Chondrocyte (in vitro differentiated cells): Measurements from ENCODE around the gene ZBTB5. TPM values are rescaled to one million over a fixed set of nuclear protein-coding genes. Genes with fewer than 3 reads are reported as not detected.

Experiments used
- DNase-seq: peaks from one replicate; pipeline ENCODE4 v3.0.0; 2021; ENCODE audit warnings: mixed read lengths, low spot score
- H3K27ac Mint-ChIP-seq: one replicate; pipeline ENCODE4 v1.8.0; 2021; ENCODE audit warnings: mild to moderate bottlenecking, moderate library complexity, mixed read lengths; ENCODE audit not compliant: unreplicated experiment
- H3K27me3 Mint-ChIP-seq: 2 replicates; pipeline ENCODE4 v1.8.0; 2021; ENCODE audit warnings: low read depth, mixed read lengths
- H3K36me3 Mint-ChIP-seq: 2 replicates; pipeline ENCODE4 v1.8.0; 2021; ENCODE audit warnings: low read depth, mixed read lengths
- H3K4me1 Mint-ChIP-seq: 2 replicates; pipeline ENCODE4 v1.8.0; 2021; ENCODE audit warnings: low read depth, mild to moderate bottlenecking, mixed read lengths
- H3K4me3 Mint-ChIP-seq: one replicate; pipeline ENCODE4 v1.8.0; 2021; ENCODE audit warnings: mild to moderate bottlenecking, moderate library complexity, mixed read lengths; ENCODE audit not compliant: unreplicated experiment
- H3K9me3 Mint-ChIP-seq: 2 replicates; pipeline ENCODE4 v1.8.0; 2021; ENCODE audit warnings: low read depth, mixed read lengths
- total RNA-seq: library from RNA; stranded (reverse); gene quantifications from 3 replicates; pipeline ENCODE4 v1.2.1, GENCODE V29; 2021
- TF ChIP-seq, protein P1 (sequence below): fragments of 200-600 bp; sonication (generic); IDR thresholded peaks from 2 replicates; pipeline ENCODE4 v1.5.0; 2021; ENCODE audit warnings: antibody characterized with exemption, mild to moderate bottlenecking, moderate library complexity

The ZBTB5 gene
- total RNA-seq, 1 donor from 2014 or later: 14.5 TPM

DNA sequence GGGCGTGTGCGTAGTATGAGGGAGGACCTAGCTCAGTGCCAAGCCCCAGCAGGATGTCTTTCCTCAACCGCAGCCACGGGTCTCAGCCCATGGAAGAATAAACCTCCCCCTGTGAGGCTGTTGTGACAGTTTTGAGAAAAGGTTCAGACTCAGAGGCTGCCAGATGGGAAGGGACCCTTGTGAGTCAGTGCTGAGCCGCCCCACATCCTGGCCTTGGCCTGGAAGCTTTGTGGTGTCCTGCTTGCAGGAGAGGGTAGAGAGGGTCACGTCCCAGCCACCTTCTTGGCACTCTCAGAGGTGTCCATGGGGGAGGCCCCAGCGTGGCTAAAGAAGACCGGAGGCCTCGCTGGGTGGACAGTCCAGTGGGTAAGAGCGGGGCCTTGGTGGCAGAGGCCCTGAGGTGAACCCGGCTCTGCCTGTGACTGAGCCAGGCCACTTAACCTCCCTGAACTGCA is 39.9 kb downstream of the ZBTB5 start:
- no peak for DNase-seq
- Mint-ChIP-seq H3K36me3 (peaks cover 16% of the 10 kb centered on the region), H3K4me3 (no peak overlapping the region), H3K4me1 (peaks cover 25% of the 10 kb centered on the region), H3K9me3 (no peaks in the 10 kb centered on the region), H3K27me3 (no peaks in the 10 kb centered on the region), H3K27ac (peak overlapping the region; percentile 12)
- TF ChIP-seq, protein P1, sequence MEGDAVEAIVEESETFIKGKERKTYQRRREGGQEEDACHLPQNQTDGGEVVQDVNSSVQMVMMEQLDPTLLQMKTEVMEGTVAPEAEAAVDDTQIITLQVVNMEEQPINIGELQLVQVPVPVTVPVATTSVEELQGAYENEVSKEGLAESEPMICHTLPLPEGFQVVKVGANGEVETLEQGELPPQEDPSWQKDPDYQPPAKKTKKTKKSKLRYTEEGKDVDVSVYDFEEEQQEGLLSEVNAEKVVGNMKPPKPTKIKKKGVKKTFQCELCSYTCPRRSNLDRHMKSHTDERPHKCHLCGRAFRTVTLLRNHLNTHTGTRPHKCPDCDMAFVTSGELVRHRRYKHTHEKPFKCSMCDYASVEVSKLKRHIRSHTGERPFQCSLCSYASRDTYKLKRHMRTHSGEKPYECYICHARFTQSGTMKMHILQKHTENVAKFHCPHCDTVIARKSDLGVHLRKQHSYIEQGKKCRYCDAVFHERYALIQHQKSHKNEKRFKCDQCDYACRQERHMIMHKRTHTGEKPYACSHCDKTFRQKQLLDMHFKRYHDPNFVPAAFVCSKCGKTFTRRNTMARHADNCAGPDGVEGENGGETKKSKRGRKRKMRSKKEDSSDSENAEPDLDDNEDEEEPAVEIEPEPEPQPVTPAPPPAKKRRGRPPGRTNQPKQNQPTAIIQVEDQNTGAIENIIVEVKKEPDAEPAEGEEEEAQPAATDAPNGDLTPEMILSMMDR: no peak

DNA sequence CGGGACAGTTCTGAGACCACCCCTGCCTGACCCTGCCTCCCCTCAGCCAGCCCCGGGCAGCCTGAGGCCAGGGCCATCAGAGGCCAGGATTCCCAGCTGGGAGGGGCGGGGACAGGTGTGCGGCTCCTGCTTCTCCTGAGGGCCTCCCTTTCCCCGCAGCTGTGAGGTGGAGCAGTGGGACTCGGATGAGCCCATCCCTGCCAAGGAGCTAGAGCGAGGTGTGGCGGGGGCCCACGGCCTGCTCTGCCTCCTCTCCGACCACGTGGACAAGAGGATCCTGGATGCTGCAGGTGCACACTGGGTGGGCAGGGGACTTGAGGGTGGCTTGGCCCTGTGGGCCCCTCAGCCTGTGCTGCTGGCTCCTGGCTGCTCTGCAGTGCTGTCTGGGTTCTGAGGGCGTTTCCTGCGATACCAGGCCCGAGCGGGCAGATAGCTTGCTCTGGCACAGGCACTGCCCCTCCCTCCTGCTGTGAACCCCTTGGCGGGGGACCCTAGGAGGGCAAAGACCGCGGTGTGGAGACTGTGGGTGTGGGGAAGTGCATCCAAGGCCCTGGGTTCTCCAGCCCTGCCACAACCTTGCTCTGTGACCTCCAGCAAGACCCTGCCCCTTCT is 40.5 kb downstream of the ZBTB5 start:
- Mint-ChIP-seq H3K36me3 (peaks cover 16% of the 10 kb centered on the region), H3K4me1 (peaks cover 25% of the 10 kb centered on the region), H3K27ac (peak overlapping the region; percentile 12), H3K4me3 (no peak overlapping the region), H3K27me3 (no peaks in the 10 kb centered on the region), H3K9me3 (no peaks in the 10 kb centered on the region)
- TF ChIP-seq, protein P1: no peak
- no peak for DNase-seq

- TF ChIP-seq, protein P1: no peak
- Mint-ChIP-seq H3K36me3 (peaks cover 16% of the 10 kb centered on the region), H3K27me3 (no peaks in the 10 kb centered on the region), H3K4me3 (no peak overlapping the region), H3K27ac (peak overlapping the region; percentile 88), H3K4me1 (peaks cover 25% of the 10 kb centered on the region), H3K9me3 (no peaks in the 10 kb centered on the region)
- no peak for DNase-seq
Measured at GRCh38 chr9:37424204-37424685, 41.0 kb downstream of the ZBTB5 start.

DNA sequence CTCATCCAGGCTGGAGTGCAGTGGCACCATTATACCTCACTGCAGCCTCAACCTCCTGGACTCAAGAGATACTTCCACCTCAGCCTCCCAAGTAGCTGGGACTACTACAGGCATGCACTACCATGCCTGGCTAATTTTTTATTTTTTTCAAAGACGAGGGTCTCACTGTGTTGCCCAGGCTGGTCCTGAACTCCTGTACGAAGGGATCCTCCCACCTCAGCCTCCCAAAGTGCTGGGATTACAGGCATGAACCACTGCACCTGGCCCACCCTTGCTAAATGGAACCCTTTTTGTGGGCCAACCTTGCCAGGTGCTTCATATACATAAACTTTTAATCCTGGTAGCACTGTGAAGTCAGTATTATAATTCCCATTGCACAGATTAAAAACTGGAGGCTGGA is 41.7 kb downstream of the ZBTB5 start:
- Mint-ChIP-seq H3K27me3 (no peaks in the 10 kb centered on the region), H3K4me1 (peaks cover 25% of the 10 kb centered on the region), H3K27ac (peak overlapping the region; percentile 88), H3K4me3 (peak overlapping the region; percentile 92), H3K9me3 (no peaks in the 10 kb centered on the region), H3K36me3 (peaks cover 15% of the 10 kb centered on the region)
- TF ChIP-seq, protein P1: no peak
- no peak for DNase-seq

GRCh38 chr9:37422289-37423104 is 42.8 kb downstream of the ZBTB5 start, which contains the start of gene GRHPR:
Gene GRHPR, plus strand, starts transcription at chr9:37422696. Its CDS starts 55 bp downstream, at chr9:37422751.
- peak within 1 kb of the TSS; percentile 88 for H3K27ac Mint-ChIP-seq
- H3K9me3 Mint-ChIP-seq: no peaks in the 10 kb centered on the region
- DNase-seq: no peak
- H3K4me3 Mint-ChIP-seq: peak within 1 kb of the TSS; percentile 92
- no peaks in the 10 kb centered on the region for H3K27me3 Mint-ChIP-seq
- H3K4me1 Mint-ChIP-seq: peaks cover 25% of the 10 kb centered on the region
- H3K36me3 Mint-ChIP-seq: peaks cover 11% of the 10 kb centered on the region
- TF ChIP-seq, protein P1: no peak
